HG02588 (cell line): Measurements from ENCODE around the gene ZNF687.
"Not testable (repeated sequence)": the region's sequence is repeated elsewhere in the genome, so short reads cannot be mapped to it uniquely, and the experiment has no call there.

Source experiments
- ATAC-seq: cut with Tn5 transposase; IDR thresholded peaks from one replicate; pipeline ENCODE4 v1.9.1; 2021; ENCODE audit warnings: mild to moderate bottlenecking, moderate library complexity; ENCODE audit not compliant: unreplicated experiment

Gene ZNF687

DNA sequence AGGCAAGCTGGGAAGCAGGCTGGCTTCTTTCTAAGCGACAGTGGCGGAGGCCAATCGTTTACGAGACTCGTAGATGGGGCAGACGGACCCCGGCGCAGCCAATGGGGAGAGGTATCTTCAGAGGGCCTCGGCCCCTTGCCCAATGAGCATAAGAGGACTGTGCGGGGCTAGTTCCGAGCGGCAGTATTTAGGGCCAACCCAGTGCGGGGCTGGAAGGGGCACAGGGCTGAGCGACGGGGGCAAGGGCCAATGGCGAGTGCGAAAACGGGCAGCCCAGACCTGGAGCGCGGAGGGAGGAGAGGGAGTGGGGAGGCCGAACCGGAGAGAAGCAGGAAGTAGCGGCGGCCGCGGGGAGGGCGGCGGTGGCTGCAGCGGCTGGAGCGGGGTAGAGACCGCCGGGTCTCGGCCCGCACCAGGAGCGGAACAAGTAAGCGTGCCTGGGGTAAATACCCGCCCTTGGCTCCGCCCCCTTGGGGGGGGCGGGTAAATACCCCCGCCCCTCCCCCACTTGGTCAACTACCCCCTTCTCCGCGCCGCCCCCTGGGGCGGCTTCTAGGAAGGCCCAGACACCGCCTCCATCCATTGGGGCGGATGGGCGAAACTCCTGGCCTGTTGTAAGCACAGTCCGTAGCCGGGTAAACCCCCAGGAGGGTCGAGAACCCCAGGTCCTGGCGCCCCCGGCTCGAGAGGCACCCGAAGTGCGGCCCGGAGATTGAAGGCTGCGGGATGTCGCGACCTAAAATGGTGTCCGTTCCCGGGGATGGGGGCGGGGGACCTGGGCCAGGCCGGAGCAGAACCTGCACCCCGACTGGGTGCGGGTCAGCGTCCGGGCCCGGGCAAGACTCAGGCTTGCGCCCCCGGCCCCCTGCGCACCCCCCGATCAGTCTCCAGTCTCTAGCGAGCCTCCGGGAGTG lies at the start of gene ZNF687:
Gene ZNF687 (plus strand): TSS at position 331 of the 914 bp plus-strand sequence. CDS start 3,993 bp downstream, outside the sequence.
- peak; percentile 82 for ATAC-seq

DNA sequence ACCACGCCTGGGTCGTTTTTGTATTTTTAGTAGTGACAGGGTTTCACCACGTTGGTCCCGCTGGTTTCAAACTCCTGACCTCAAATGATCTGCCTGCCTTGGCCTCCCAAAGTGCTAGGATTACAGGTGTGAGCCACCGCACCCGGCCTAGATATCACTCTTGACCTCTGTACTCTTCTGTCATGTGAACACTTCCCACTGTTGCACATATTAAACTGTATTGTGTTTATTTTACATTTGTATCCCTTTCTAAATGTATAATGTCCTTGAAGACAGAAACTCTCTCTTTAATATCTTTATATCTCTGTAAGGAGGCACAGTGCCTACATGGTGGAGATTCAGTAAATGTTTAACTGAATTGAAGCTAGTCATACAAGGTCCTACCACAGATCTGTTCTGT lies 46.9 kb upstream of the ZNF687 start:
- ATAC-seq: no peak

DNA sequence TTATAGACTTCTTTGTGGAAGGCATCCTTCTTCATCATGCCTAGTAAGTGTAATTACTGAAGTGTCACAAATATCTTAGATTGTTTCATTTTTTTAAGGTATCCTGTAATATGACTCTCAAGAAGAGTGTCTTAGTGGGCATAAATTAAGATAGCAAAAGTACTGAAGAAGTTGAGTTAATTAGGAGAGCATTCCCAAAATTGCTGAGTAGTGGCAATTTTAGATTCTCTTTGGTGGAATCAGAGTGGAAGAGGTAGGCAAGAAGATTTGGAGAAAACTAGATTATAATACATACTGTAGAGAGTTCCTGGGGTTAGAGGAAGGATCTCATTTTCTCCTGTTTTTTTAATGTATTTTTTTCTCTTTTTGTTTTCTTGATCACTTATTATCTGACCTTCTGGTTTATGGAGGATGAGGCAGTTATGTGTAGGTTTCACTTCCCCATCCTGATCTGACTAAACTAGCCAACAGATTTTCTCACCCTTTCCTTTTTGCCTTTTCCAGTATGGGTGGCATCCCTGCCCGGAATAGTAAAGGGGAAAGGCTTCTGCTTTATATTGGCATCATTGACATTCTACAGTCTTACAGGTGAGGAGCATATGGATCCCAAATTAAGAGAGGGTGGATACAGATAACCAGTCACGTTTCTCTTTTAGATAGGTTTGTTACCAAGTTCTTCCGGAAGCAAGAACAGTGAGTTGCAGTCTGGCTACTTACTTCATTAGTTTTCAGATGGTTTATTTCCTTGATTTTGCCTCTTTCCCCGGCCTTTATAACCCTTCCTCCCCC lies 44.2 kb upstream of the ZNF687 start:
- ATAC-seq: no peak

DNA sequence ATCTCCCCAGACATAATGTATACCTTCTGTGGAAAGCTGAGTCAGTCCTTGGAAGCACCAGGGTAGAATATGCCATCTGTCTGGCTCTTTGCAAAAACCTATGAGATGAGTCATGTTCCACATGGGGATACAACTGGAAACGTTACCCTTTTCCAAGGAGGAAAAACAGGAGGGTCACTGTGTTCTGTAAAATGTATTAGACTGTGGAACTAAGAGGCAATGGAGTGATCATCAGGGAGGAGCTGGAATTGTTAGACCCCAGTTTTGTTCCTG lies 43.7 kb upstream of the ZNF687 start:
- no peak for ATAC-seq

DNA sequence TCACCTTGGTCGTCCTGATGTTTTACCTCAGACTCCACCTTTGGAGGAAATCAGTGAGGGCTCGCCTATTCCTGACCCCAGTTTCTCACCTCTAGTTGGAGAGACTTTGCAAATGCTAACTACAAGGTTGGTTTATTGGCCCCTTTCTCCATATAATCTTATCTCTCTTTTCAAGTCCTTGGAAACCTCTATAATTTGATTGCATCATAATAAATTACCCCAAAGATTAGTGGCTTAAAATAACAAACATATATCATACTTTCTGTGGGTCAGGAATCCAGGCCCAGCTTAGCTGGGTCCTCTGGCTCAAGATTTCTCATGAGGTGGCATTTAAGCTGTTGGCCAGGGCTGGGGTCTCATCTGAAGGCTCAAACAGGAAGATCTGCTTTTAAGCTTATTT lies 39.7 kb upstream of the ZNF687 start:
- no peak for ATAC-seq

DNA sequence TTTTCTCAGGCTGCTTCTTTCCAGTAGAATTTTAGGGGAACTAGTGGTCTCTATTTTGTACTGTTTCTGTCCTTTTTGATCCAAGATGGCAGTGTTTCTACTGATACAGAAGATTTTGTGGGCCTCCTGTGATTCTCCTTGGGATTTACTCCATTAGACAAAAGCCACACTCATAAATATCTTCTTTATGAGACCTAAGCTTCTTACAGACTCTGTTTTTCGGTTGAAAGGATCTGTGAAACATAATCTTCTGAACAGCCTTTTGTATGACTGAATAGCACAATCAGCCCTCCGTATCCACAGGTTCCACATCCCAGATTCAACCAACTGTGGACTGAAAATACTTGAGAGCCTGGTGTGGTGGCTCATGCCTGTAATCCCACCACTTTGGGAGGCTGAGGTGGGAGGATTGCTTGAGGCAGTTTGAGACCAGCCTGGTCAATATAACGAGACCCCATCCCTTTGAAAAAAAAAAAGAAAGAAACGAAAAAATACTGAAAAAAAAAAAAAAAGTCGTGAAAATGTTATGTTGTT lies 38.3 kb upstream of the ZNF687 start:
- ATAC-seq: no peak

DNA sequence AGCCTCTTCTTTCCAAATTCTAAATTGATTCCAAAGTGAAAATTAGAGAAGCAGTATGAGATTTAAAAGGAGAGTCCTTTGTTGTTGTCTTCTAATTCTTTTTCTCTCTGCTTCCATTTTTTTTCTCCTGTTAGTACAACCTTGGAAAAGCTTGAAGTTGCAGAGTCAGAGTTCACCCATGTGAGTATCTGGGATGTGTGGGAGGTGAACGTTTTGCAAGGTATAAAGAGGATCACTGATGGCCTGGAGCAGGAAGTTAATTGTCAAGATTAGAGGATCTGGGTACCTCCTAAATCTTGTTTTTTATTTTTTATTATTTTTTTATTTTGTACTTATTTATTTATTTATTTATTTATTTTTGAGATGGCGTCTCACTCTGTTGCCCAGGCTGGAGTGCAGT lies 35.3 kb upstream of the ZNF687 start:
- ATAC-seq: no peak

GRCh38 chr1:151251656-151252470 lies 30.2 kb upstream of the ZNF687 start:
- ATAC-seq: no peak

DNA sequence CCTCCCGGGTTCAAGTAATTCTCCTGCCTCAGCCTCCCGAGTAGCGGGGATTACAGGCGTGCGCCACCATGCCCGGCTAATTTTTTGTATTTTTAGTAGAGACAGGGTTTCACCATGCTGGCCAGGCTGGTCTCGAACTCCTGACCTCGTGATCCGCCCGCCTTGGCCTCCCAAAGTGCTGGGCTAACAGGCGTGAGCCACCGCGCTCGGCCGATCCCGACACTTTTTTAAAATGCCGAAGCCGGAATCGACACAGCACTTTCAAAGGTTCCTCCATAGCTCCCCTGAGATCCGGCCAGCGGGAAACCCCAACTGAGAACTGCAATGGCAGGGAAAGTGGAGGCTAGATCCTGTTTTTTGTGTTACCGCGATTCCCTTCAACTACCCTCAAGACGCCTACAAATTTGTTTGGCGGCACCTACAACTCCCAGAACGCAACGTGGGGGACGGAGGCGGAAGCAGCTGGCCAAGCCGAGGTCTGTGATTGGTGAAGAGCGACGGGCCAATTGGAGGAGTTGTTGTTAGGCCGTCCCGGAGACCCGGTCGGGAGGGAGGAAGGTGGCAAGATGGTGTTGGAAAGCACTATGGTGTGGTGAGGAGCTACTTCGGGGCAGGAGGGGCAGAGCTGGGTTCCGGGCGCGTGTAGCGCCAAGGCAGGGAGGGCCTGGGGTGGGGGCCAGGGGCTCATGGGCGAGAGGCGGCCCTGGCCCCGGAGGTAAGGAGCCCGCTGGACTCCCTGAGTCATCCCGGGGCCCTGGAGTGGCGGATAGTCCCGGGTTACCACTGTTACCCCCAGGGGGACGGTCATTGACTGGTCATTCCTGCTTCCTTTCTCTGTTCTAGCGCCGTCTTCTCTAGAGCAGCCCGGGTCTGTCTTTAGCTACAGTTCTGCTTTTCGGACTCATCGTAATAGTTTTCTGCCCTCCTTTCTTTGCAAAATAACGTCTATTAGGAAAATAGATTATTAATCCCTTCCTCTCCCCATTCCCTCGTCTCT lies 27.6 kb upstream of the ZNF687 start, which contains the start of gene PSMD4:
Gene PSMD4 (plus strand): TSS at position 518 of the 997 bp plus-strand sequence. CDS start 49 bp downstream, at position 567.
- peak; percentile 88 for ATAC-seq

GRCh38 chr1:151255381-151255780 lies 26.7 kb upstream of the ZNF687 start:
- ATAC-seq: no peak

DNA sequence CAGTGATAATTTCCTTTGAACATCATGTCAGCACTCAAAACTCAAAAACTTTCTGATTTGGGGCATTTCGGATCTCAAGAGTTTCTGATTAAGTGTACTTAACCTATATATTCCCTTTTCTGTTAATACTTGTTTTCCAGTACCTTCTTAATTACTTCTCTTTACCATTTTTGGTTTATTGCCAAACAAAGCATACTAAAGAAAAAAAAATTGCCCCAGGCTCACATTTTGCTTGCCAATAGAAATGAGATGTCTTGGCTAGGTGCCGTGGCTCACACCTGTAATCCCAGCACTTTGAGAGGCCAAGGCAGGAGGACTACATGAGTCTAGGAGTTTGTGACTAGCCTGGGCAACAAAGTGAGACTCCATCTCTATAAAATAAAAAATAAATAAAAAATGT lies 22.7 kb upstream of the ZNF687 start:
- ATAC-seq: no peak

- ATAC-seq: no peak
Measured at GRCh38 chr1:151265446-151266236, 16.5 kb upstream of the ZNF687 start.

- ATAC-seq: no peak
Measured at GRCh38 chr1:151266315-151266714, 15.8 kb upstream of the ZNF687 start.

GRCh38 chr1:151266821-151267220 lies 15.3 kb upstream of the ZNF687 start:
- no peak for ATAC-seq

- ATAC-seq: no peak
Measured at GRCh38 chr1:151267760-151268159, 14.3 kb upstream of the ZNF687 start.

GRCh38 chr1:151273924-151274466 lies 8.1 kb upstream of the ZNF687 start:
- no peak for ATAC-seq

- ATAC-seq: not testable (repeated sequence)
Measured at GRCh38 chr1:151275341-151275740, 6.8 kb upstream of the ZNF687 start.

- no peak for ATAC-seq
Measured at GRCh38 chr1:151277249-151277648, 4.8 kb upstream of the ZNF687 start.
